CD4-positive, alpha-beta T cell (primary cell): ENCODE results near the gene FLNC. TPM values are rescaled to one million over a fixed set of nuclear protein-coding genes. Genes with fewer than 3 reads are reported as not detected.

Experiments
- ATAC-seq: fragments of 200-7000 bp; cut with Tn5 transposase; one replicate; pipeline ENCODE4 v1.10.0; 2022; ENCODE audit warnings: mild to moderate bottlenecking; ENCODE audit not compliant: poor library complexity
- CTCF ChIA-PET: fragments of 350-600 bp; sonication (Branson Sonifier 250); formaldehyde crosslinking; loops from one replicate; lab custom pipeline; 2021; ENCODE audit warnings: antibody characterized with exemption, inconsistent platforms; lab: Charles Lee
- POLR2A ChIA-PET: fragments of 350-600 bp; sonication (Branson Sonifier 250); formaldehyde crosslinking; loops from one replicate; lab custom pipeline; 2021; ENCODE audit warnings: antibody characterized with exemption, inconsistent platforms; lab: Charles Lee
- DNase-seq, 14 experiments: peaks; one replicate each; pipeline ENCODE4 v3.0.0-alpha.2; 2013 to 2020; ENCODE audit warnings: mixed read lengths in 2 of 14
- H3K27ac ChIP-seq, 2 donors: one replicate each; pipeline versions ENCODE4 v1.5.1 to v1.7.0; 2013; ENCODE audit warnings: low read length in 2 of 2, low read depth in 1 of 2, mild to moderate bottlenecking in 1 of 2
- H3K27me3 ChIP-seq, 2 experiments: 1 replicate in 1 of 2; 2 replicates in 1 of 2; pipeline versions ENCODE4 v1.6.1 to v1.7.0; 2013; ENCODE audit warnings: low read length in 2 of 2, control low read depth in 1 of 2, mild to moderate bottlenecking in 1 of 2, moderate library complexity in 1 of 2; ENCODE audit not compliant: insufficient read depth in 2 of 2, control insufficient read depth in 1 of 2
- H3K36me3 ChIP-seq: one replicate; pipeline ENCODE4 v1.6.1; 2013; ENCODE audit warnings: low read length, control low read depth; ENCODE audit not compliant: insufficient read depth
- H3K4me1 ChIP-seq: one replicate; pipeline ENCODE4 v1.6.1; 2013; ENCODE audit warnings: low read length, control low read depth; ENCODE audit not compliant: insufficient read depth
- H3K4me3 ChIP-seq: one replicate; pipeline ENCODE4 v1.5.1; 2013; ENCODE audit warnings: mild to moderate bottlenecking, low read length, moderate library complexity
- H3K9me3 ChIP-seq, 2 experiments: 1 replicate in 1 of 2; 2 replicates in 1 of 2; pipeline versions ENCODE4 v1.6.1 to v1.7.0; 2013; ENCODE audit warnings: low read length in 2 of 2, mild to moderate bottlenecking in 2 of 2, control low read depth in 1 of 2, moderate library complexity in 1 of 2; ENCODE audit not compliant: control insufficient read depth in 1 of 2, insufficient read depth in 1 of 2
- H3K27ac Mint-ChIP-seq: one replicate; pipeline ENCODE4 v1.8.0; 2020; ENCODE audit warnings: mixed read lengths
- H3K27me3 Mint-ChIP-seq: one replicate; pipeline ENCODE4 v1.8.0; 2021; ENCODE audit warnings: mixed read lengths
- H3K36me3 Mint-ChIP-seq: one replicate; pipeline ENCODE4 v1.8.0; 2021; ENCODE audit warnings: low read depth, mixed read lengths
- H3K4me1 Mint-ChIP-seq: one replicate; pipeline ENCODE4 v1.8.0; 2021; ENCODE audit warnings: low read depth, mixed read lengths
- H3K4me3 Mint-ChIP-seq: one replicate; pipeline ENCODE4 v1.8.0; 2020; ENCODE audit warnings: mild to moderate bottlenecking, mixed read lengths
- H3K9me3 Mint-ChIP-seq: one replicate; pipeline ENCODE4 v1.8.0; 2020; ENCODE audit warnings: mixed read lengths
- CTCF ChIP-seq: fragments of 200-600 bp; IDR thresholded peaks from one replicate; pipeline ENCODE4 v1.8.0; 2022; ENCODE audit warnings: antibody characterized with exemption, mild to moderate bottlenecking
- intact Hi-C, 2 experiments: fragments of 100-400 bp; cut with DNase I in 1 of 2; cut with micrococcal nuclease in 1 of 2; formaldehyde crosslinking; loops; one replicate each; pipeline versions ENCODE4 v1.15.1 to v1.9.0; 2023 to 2025; cut with DNase I, micrococcal nuclease
- total RNA-seq, 174 experiments: library from RNA in 2 of 174; stranded (reverse) in 2 of 174; gene quantifications; one replicate each; pipeline ENCODE4 v1.2.3 and lab custom pipeline; 2021 to 2026

The FLNC gene
- total RNA-seq, 2 experiments from 2014 or later = 0.06 to 0.08 TPM

GRCh38 chr7:128874140-128875031, 44.2 kb downstream of the FLNC start:
- H3K9me3 ChIP-seq = no peaks in the 10 kb centered on the region
- no peak for TF ChIP-seq CTCF
- no peak overlapping the region for H3K27ac Mint-ChIP-seq
- H3K9me3 Mint-ChIP-seq = no peaks in the 10 kb centered on the region
- no peak overlapping the region for H3K27ac ChIP-seq
- ChIA-PET CTCF (interaction anchor here (1.0 kb wide), 1 partner anchor 9 kb away, joined by 3 read pairs; no protein-coding TSS in a partner anchor), POLR2A (no interaction called here)
- H3K27me3 Mint-ChIP-seq = no peaks in the 10 kb centered on the region
- H3K4me1 Mint-ChIP-seq = peaks cover 6% of the 10 kb centered on the region
- no peaks in the 10 kb centered on the region for H3K36me3 ChIP-seq
- peaks cover 10% of the 10 kb centered on the region for H3K4me1 ChIP-seq
- H3K4me3 ChIP-seq = no peak overlapping the region
- H3K4me3 Mint-ChIP-seq = no peak overlapping the region
- H3K36me3 Mint-ChIP-seq = no peaks in the 10 kb centered on the region
- DNase-seq (no peak), ATAC-seq (no peak)
- peaks cover 4 to 5% of the 10 kb centered on the region in 2 experiments for H3K27me3 ChIP-seq
- intact Hi-C loops = no loop called here

- no peak overlapping the region for H3K27ac ChIP-seq
- Mint-ChIP-seq H3K4me1 (no peaks in the 10 kb centered on the region), H3K4me3 (no peak overlapping the region), H3K36me3 (no peaks in the 10 kb centered on the region), H3K27ac (no peak overlapping the region), H3K9me3 (no peaks in the 10 kb centered on the region), H3K27me3 (no peaks in the 10 kb centered on the region)
- H3K36me3 ChIP-seq = no peaks in the 10 kb centered on the region
- no peak for TF ChIP-seq CTCF
- DNase-seq (no peak), ATAC-seq (no peak)
- peaks cover 2 to 4% of the 10 kb centered on the region in 2 experiments for H3K27me3 ChIP-seq
- H3K4me1 ChIP-seq = peaks cover 4% of the 10 kb centered on the region
- no peak overlapping the region for H3K4me3 ChIP-seq
- intact Hi-C loops = no loop called here
- ChIA-PET CTCF (no interaction called here), POLR2A (no interaction called here)
- no peaks in the 10 kb centered on the region for H3K9me3 ChIP-seq
Observed at GRCh38 chr7:128875523-128875948, 45.3 kb downstream of the FLNC start.

- no peaks in the 10 kb centered on the region for H3K36me3 ChIP-seq
- H3K36me3 Mint-ChIP-seq = no peaks in the 10 kb centered on the region
- no peak for DNase-seq
- ChIA-PET CTCF (no interaction called here), POLR2A (no interaction called here)
- TF ChIP-seq CTCF = no peak
- H3K27me3 Mint-ChIP-seq = no peaks in the 10 kb centered on the region
- peaks cover 4% of the 10 kb centered on the region for H3K4me1 ChIP-seq
- no peaks in the 10 kb centered on the region for H3K9me3 ChIP-seq
- no peak overlapping the region for H3K4me3 Mint-ChIP-seq
- ATAC-seq = no peak
- peaks cover 0 to 2% of the 10 kb centered on the region in 2 experiments for H3K27me3 ChIP-seq
- H3K27ac Mint-ChIP-seq = no peak overlapping the region
- no peak overlapping the region for H3K4me3 ChIP-seq
- H3K9me3 Mint-ChIP-seq = no peaks in the 10 kb centered on the region
- intact Hi-C loops = no loop called here
- H3K27ac ChIP-seq = no peak overlapping the region
- no peaks in the 10 kb centered on the region for H3K4me1 Mint-ChIP-seq
Observed at GRCh38 chr7:128876127-128876526, 45.9 kb downstream of the FLNC start.
